HG02981 (cell line): ENCODE data around the gene CNPY1.
"Not testable (repeated sequence)": the region's sequence is repeated elsewhere in the genome, so short reads cannot be mapped to it uniquely, and the experiment has no call there.

Experiments used
- ATAC-seq: cut with Tn5 transposase; IDR thresholded peaks from one replicate; pipeline ENCODE4 v1.9.1; 2021; ENCODE audit warnings: mild to moderate bottlenecking, moderate library complexity; ENCODE audit not compliant: unreplicated experiment

Gene CNPY1

GRCh38 chr7:155534691-155535090 lies 11.7 kb downstream of the CNPY1 start:
- ATAC-seq = no peak

- peak; percentile 76 for ATAC-seq
Observed at GRCh38 chr7:155533827-155534690, 12.3 kb downstream of the CNPY1 start.

GRCh38 chr7:155533120-155533826 lies 13.1 kb downstream of the CNPY1 start:
- peak; percentile 12 for ATAC-seq

DNA sequence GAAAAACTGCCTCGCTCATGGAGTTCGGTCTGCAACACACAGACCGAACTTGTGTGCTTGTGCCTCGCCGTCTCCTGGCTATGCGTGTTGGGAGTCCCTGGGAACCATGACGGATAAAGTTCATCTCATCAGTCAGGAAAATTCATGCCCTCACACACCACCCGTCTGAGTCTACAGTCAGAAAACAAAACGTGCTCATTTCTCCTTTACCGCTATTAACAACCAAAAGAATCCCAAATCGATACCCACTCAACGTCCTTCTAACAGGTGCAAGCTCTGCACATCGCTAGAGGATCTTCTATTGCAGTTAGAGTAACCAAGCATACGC lies 13.6 kb downstream of the CNPY1 start:
- ATAC-seq = no peak

DNA sequence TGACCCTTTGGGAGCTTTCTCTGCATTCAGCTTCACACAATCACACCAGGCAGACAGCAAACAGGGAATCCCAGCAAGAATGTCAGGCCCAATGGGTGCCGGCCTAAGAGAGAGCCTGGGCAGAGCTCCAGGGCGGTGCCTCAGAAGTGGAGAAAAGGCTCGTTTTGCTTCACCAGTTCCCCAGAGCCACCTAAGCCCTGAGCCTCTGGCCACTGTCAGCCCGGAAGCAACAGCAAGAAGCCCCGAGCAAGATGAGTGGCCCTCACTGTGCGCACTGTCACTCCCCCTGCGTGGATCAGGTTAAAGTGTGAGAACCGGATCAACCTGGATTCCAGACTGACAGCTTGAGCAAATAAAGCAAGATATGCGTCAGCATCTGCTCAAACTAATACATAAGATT lies 14.7 kb downstream of the CNPY1 start:
- no peak for ATAC-seq

DNA sequence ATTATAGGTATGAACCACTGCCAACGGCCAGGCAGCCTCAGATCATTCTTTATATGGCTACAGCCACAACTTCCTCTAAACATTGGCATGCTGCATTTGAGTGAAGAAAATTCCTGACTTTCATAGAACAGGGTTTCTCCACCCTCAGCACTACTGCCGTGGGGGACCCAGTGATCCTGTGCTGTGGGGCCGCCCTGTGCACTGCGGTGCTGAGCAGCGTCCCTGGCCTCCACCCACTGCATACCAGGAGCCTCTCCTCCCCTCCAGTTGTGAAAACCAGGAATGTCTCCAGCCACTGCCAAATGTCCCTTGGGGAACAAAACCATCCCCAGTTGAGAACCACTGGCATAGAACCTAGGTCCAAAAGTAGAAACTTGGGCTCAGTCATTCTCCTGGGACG lies 15.8 kb downstream of the CNPY1 start:
- no peak for ATAC-seq

GRCh38 chr7:155529845-155530244 lies 16.5 kb downstream of the CNPY1 start:
- ATAC-seq = no peak

DNA sequence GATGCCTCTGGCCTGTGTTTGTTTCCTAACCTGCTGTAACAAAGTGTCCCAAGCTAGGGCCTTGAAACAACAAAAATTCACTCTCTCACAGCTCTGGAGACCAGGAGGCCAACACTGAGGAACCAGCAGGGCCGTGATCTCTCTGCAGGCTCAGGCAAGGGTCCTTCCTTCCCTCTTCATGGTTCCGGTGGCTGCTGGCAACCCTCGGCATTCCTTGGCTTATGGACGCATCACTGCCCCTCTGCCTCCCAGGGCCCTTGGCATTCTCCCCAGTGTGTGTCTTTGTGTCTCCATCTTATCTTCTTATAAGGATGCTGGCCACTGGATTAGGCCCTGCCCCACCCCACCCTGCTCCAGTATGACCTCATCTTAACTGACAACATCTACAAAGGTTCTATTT lies 17.0 kb downstream of the CNPY1 start:
- ATAC-seq = no peak

DNA sequence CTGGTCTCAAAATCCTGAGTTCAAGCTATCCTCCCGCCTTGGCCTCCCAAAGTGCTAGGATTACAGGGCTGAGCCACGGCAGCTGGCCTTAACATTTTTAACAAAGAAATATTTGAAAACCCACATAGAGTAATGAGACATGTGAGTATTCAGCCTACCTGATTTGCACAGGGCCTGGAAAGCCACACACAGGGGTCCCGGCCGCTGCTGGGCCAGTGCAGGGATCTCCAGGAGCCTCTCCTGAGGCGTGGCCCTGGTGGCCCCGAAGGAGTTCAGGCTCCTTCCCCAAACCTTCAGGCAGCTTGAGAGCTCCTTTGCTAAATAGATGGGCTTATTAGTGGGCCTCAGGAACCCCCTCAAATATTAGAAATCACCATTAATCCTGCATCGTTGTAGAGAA lies 18.7 kb downstream of the CNPY1 start:
- ATAC-seq = no peak

DNA sequence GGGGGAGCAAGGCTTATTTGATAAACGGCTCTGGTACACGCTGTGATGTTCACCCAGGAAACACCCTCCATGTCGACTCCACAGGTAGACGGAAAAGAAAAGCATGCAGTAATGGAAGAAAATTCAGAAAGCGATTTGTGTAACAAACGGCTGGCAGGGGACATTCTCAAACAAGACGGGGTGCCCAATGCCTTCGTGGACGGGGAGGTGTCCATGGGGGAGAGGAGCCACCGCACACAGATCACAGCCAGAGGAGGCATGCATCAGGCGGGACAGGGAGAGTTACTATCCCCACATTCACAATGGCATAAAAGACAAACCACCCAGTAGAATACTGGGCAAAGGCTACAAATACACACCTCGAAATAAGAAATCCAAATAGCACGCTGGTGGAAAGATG lies 20.1 kb downstream of the CNPY1 start:
- no peak for ATAC-seq

- ATAC-seq = no peak
Observed at GRCh38 chr7:155524018-155524556, 22.3 kb downstream of the CNPY1 start.

GRCh38 chr7:155523168-155523675 lies 23.1 kb downstream of the CNPY1 start:
- no peak for ATAC-seq

DNA sequence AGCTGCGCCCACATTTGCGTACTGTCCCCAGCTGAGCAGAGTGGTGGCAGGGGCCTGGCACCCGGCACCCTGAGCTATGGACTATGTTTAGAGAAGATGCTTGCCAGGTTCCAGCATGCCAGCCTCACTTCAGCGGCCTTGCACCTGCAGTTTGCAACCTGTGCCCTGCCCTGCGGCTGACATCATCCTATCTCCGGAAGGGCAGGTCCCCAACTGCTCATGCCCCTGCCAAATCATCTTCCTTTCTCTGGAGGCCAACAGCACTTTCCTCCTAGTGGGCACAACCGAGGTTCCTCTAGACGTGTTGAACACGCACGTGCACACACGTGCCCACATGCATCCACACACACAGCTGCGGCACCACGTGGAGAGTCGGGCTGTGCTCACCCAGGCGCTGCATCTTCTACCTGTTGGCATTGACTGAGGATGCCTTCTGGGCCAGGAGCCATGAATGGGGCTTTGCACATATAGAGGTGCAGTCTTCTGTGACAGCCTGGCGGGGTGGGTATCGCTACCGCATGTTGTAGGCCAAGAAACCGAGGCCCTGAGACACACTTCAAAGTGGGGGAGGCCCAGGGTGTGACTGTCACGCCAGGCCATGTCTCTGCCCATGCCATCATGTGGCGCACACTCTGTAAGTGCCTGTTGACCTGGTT lies 24.5 kb downstream of the CNPY1 start:
- ATAC-seq = no peak

DNA sequence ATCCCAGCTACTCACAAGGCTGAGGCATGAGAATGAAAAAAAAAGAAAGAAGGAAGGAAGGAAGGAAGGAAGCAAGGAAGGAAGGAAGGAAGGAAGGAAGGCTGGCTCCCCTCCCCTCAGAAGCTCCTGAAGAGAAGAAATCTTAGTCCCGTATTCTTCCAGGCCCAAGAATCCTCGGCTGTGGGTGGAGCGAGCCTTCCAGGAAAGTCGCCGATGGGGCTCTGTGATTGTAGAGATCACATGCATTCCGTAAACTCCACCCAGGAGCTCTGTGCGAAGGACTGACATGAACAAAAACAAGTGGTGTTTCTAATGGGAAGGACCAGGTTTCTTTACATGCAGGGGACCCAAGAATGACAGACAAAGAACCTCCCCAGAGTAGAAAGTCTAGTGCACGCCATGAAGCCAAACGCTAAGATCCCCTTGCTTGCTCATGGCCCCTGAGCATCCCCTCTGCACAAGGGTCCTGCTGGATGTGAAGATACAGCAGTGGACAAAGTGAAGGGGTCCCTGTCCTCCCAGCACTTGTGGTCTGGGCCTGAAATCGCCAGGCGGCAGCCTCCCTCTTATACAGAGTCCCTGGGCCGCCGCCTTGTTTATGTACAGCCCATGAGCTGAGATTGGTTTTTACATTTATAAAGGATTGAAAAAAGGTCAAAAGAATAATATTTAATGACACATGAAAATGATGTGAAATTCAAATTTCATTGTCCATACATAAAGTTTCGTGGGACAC lies 25.2 kb downstream of the CNPY1 start:
- ATAC-seq = no peak

- ATAC-seq = no peak
Observed at GRCh38 chr7:155520114-155520513, 26.2 kb downstream of the CNPY1 start.

- not testable (repeated sequence) for ATAC-seq
Observed at GRCh38 chr7:155519358-155519757, 27.0 kb downstream of the CNPY1 start.

DNA sequence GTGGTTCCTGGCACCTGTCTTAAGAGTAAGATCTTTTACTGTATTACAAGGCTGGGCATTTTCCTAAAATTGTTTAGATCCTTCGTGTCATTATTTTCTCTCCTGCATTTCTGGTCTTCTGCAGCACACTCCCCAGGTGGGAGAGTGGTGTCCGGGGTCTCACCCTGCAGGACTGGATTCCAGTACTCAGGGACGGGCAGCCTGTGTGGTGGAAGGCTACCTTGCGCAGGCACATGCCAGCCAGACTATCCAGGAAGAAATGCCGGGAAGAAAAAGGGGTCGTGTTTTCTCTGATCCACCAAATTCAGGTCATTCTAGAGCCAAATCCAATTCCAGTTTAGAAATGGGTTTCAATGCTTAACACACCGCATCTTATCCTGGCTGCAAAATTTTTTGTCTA lies 27.7 kb downstream of the CNPY1 start:
- ATAC-seq = no peak

DNA sequence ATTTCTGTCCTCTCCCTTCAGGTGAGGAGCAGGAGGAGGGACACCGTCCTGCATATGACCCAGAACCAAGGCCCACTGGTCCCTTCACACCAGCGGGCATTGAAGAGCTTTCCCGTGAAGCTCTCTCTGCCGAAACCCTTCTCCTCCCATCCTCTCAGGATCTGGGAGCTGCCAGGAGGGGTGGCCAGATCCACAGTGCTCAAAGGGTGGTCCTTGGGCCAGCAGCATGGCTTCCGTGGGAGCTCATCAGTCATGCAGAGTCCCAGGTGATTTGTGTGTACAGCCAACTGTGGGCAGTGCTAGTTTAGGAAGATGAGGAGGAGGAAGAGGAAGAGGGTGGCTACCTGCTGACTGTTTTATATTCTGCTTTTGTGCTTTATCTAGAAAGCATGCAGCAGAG lies 28.4 kb downstream of the CNPY1 start:
- ATAC-seq = no peak

- no peak for ATAC-seq
Observed at GRCh38 chr7:155517452-155517851, 28.9 kb downstream of the CNPY1 start.

GRCh38 chr7:155516466-155516865 lies 29.9 kb downstream of the CNPY1 start:
- no peak for ATAC-seq

DNA sequence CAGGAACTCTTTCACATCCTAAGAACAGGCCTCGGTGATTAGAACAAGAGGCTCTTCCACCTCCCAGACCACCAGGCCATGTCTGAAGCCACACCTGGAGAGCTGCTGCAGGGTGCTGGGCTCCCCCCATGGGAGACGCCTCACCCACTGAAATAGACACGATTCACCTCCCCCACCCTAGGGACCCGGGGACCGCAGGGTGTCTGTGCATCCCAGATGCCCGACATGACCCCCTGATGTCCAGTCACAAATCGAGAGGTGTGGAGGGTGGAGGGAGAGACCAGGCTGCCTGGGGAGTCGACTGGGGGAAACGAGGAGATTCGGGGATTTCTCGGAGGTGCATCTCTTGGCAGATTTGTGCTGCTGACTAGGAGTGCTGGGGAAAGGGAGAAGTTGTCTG lies 31.0 kb downstream of the CNPY1 start:
- ATAC-seq = no peak
